ENCODE results near the gene GLA.

GRCh38 chrX:101442085-101442484 lies 34.4 kb upstream of the GLA start:
- TF ChIP-seq FOXM1 (IDR thresholded peaks at IDR 0.05; ENCODE audit: borderline replicate concordance) (no peak), LEF1 (IDR thresholded peaks at IDR 0.05; ENCODE audit: borderline replicate concordance) (no peak), FOXA1 (IDR thresholded peaks at IDR 0.05) (no peak), ELF4 (IDR thresholded peaks at IDR 0.05) (no peak), BHLHE40 (IDR thresholded peaks at IDR 0.05; ENCODE audit: borderline replicate concordance) (no peak), ZNF384 (IDR thresholded peaks at IDR 0.05) (no peak), TARDBP (IDR thresholded peaks at IDR 0.05) (no peak)

Data from HEK293T (cell line).